ENCODE results near the gene ASB13. TPM values are rescaled to one million over a fixed set of nuclear protein-coding genes. Genes with fewer than 3 reads are reported as not detected.

Gene ASB13
- total and polyA plus RNA-seq, 2 donors from 2014 or later = 47.7 to 95.1 TPM

GRCh38 chr10:5590816-5591215 lies 75.6 kb downstream of the ASB13 start:
- FAIRE-seq = no peak
- H3K9ac ChIP-seq (ENCODE audit: low read length in 3 of 3) = no peak overlapping the region

GRCh38 chr10:5589661-5590511 lies 76.5 kb downstream of the ASB13 start:
- Histone ChIP-seq H3K4me3 (ENCODE audit: low read length in 3 of 3) (no peak overlapping the region), H3K36me3 (ENCODE audit: control insufficient read depth in 2 of 3, insufficient read depth in 3 of 3, low read length in 3 of 3) (no peaks in the 10 kb centered on the region), H3K9ac (ENCODE audit: low read length in 3 of 3) (no peak overlapping the region), H3K27ac (ENCODE audit: low read depth in 2 of 2, low read length in 2 of 2) (no peak overlapping the region), H3K4me1 (ENCODE audit: control insufficient read depth in 2 of 3, insufficient read depth in 2 of 3, low read depth in 1 of 3, low read length in 3 of 3) (peaks cover 0 to 6% (median 2%) of the 10 kb centered on the region in 3 donors), H3K27me3 (ENCODE audit: control insufficient read depth, insufficient read depth, low read length) (no peaks in the 10 kb centered on the region), H3K9me3 (ENCODE audit: control insufficient read depth in 2 of 3, insufficient read depth in 1 of 3, low read length in 3 of 3) (no peaks in the 10 kb centered on the region)
- DNase-seq (peak in 2 of 5 donors; percentile 45 to 54), FAIRE-seq (no peak)
- TF ChIP-seq CTCF (IDR thresholded peaks at IDR 0.05; ENCODE audit: borderline replicate concordance, extremely low read depth, insufficient read depth) = no peak
- intact Hi-C loops (cut with DNase I) = no loop called here

More at GRCh38 chr10:5590816-5591215, 75.6 kb downstream of the ASB13 start:
- no peak overlapping the region for H3K4me3 ChIP-seq (ENCODE audit: low read length in 3 of 3)
- intact Hi-C loops (cut with DNase I) = no loop called here
- TF ChIP-seq CTCF (IDR thresholded peaks at IDR 0.05; ENCODE audit: borderline replicate concordance, extremely low read depth, insufficient read depth) = no peak
- H3K4me1 ChIP-seq (ENCODE audit: control insufficient read depth in 2 of 3, insufficient read depth in 2 of 3, low read depth in 1 of 3, low read length in 3 of 3) = peaks cover 0 to 14% (median 6%) of the 10 kb centered on the region in 3 donors
- H3K9me3 ChIP-seq (ENCODE audit: control insufficient read depth in 2 of 3, insufficient read depth in 1 of 3, low read length in 3 of 3) = no peaks in the 10 kb centered on the region
- peak in 2 of 5 donors; percentile 26 to 44 for DNase-seq
- H3K27ac ChIP-seq (ENCODE audit: low read depth in 2 of 2, low read length in 2 of 2) = no peak overlapping the region
- H3K36me3 ChIP-seq (ENCODE audit: control insufficient read depth in 2 of 3, insufficient read depth in 3 of 3, low read length in 3 of 3) = no peaks in the 10 kb centered on the region
- H3K27me3 ChIP-seq (ENCODE audit: control insufficient read depth, insufficient read depth, low read length) = no peaks in the 10 kb centered on the region

- DNase-seq = peak in 2 of 5 donors; percentile 52 to 56
- Histone ChIP-seq H3K4me1 (ENCODE audit: control insufficient read depth in 2 of 3, insufficient read depth in 2 of 3, low read depth in 1 of 3, low read length in 3 of 3) (peaks cover 0 to 5% (median 0%) of the 10 kb centered on the region in 3 donors), H3K9ac (ENCODE audit: low read length in 3 of 3) (no peak overlapping the region), H3K36me3 (ENCODE audit: control insufficient read depth in 2 of 3, insufficient read depth in 3 of 3, low read length in 3 of 3) (no peaks in the 10 kb centered on the region), H3K27ac (ENCODE audit: low read depth in 2 of 2, low read length in 2 of 2) (no peak overlapping the region), H3K9me3 (ENCODE audit: control insufficient read depth in 2 of 3, insufficient read depth in 1 of 3, low read length in 3 of 3) (no peaks in the 10 kb centered on the region), H3K4me3 (ENCODE audit: low read length in 3 of 3) (no peak overlapping the region), H3K27me3 (ENCODE audit: control insufficient read depth, insufficient read depth, low read length) (no peaks in the 10 kb centered on the region)
- no peak for TF ChIP-seq CTCF (IDR thresholded peaks at IDR 0.05; ENCODE audit: borderline replicate concordance, extremely low read depth, insufficient read depth)
- FAIRE-seq = no peak
- intact Hi-C loops (cut with DNase I) = no loop called here
Observed at GRCh38 chr10:5589011-5589660, 77.3 kb downstream of the ASB13 start.

Other genes starting within 250 kb of the ASB13 start
- not detected for gene CALML5, start 167.0 kb downstream of the ASB13 start, total RNA-seq
- not detected for gene CALML5, start 167.0 kb downstream of the ASB13 start, polyA plus RNA-seq (ENCODE audit: insufficient read depth, low read depth, low replicate concordance)
- gene CALML3, start 141.6 kb downstream of the ASB13 start, total RNA-seq = not detected
- 15.9 TPM for gene CALML3, start 141.6 kb downstream of the ASB13 start, polyA plus RNA-seq (ENCODE audit: insufficient read depth, low read depth, low replicate concordance)
- 58.8 TPM for gene TASOR2, start 18.2 kb upstream of the ASB13 start, total RNA-seq
- 3.9 TPM for gene TASOR2, start 18.2 kb upstream of the ASB13 start, polyA plus RNA-seq (ENCODE audit: insufficient read depth, low read depth, low replicate concordance)
- gene GDI2, start 146.8 kb upstream of the ASB13 start, total RNA-seq = 168 TPM
- 143 TPM for gene GDI2, start 146.8 kb upstream of the ASB13 start, polyA plus RNA-seq (ENCODE audit: insufficient read depth, low read depth, low replicate concordance)
- 6.7 TPM for gene ANKRD16, start 223.3 kb upstream of the ASB13 start, total RNA-seq
- 7.1 TPM for gene ANKRD16, start 223.3 kb upstream of the ASB13 start, polyA plus RNA-seq (ENCODE audit: insufficient read depth, low read depth, low replicate concordance)
- 76.5 TPM for gene FBH1, start 223.6 kb upstream of the ASB13 start, total RNA-seq
- 70.7 TPM for gene FBH1, start 223.6 kb upstream of the ASB13 start, polyA plus RNA-seq (ENCODE audit: insufficient read depth, low read depth, low replicate concordance)

All from kidney (tissue), 14 donors.